MCF 10A (cell line): Measurements from ENCODE around the gene BAIAP2L1. TPM values are rescaled to one million over a fixed set of nuclear protein-coding genes. Genes with fewer than 3 reads are reported as not detected.
"Not testable (repeated sequence)": the region's sequence is repeated elsewhere in the genome, so short reads cannot be mapped to it uniquely, and the experiment has no call there.

Experiments used
- BruUV-seq: library from RNA; stranded (reverse); fragments of 400-500 nt; replicated peaks from 2 replicates; lab custom pipeline; 2021; lab: Mats Ljungman, UMichigan
- CTCF ChIA-PET: fragments of 300-600 bp; sonication (Branson Sonifier 250); formaldehyde crosslinking; extraction: SDS; loops from one replicate; lab custom pipeline; 2021; ENCODE audit warnings: antibody characterized with exemption, inconsistent platforms; lab: Yijun Ruan, JAX
- POLR2A ChIA-PET: fragments of 300-600, 350-650 bp; sonication (Branson Sonifier 250); formaldehyde crosslinking; extraction: SDS; loops from one replicate; lab custom pipeline; 2020; ENCODE audit warnings: antibody characterized with exemption, inconsistent platforms; lab: Yijun Ruan, JAX
- DNase-seq: peaks from one replicate; pipeline ENCODE4 v3.0.0-alpha.2; 2018; ENCODE audit not compliant: unreplicated experiment
- H3K27ac Mint-ChIP-seq: one replicate; pipeline ENCODE4 v1.8.0; 2022; ENCODE audit warnings: mild to moderate bottlenecking, low read depth, mixed read lengths; ENCODE audit not compliant: unreplicated experiment
- H3K27me3 Mint-ChIP-seq: one replicate; pipeline ENCODE4 v1.8.0; 2022; ENCODE audit warnings: mixed read lengths; ENCODE audit not compliant: insufficient read depth, unreplicated experiment
- H3K36me3 Mint-ChIP-seq: one replicate; pipeline ENCODE4 v1.8.0; 2022; ENCODE audit warnings: mild to moderate bottlenecking, moderate library complexity, mixed read lengths; ENCODE audit not compliant: insufficient read depth, unreplicated experiment
- H3K4me1 Mint-ChIP-seq: one replicate; pipeline ENCODE4 v1.8.0; 2022; ENCODE audit warnings: mixed read lengths; ENCODE audit not compliant: insufficient read depth, unreplicated experiment
- H3K4me3 Mint-ChIP-seq: one replicate; pipeline ENCODE4 v1.8.0; 2022; ENCODE audit warnings: mild to moderate bottlenecking, moderate library complexity, mixed read lengths; ENCODE audit not compliant: unreplicated experiment
- H3K9me3 Mint-ChIP-seq: one replicate; pipeline ENCODE4 v1.8.0; 2022; ENCODE audit warnings: mixed read lengths; ENCODE audit not compliant: unreplicated experiment
- CTCF ChIP-seq: fragments of 200-600 bp; IDR thresholded peaks from one replicate; pipeline ENCODE4 v1.8.0; 2022; ENCODE audit warnings: antibody characterized with exemption, mild to moderate bottlenecking; ENCODE audit not compliant: unreplicated experiment
- intact Hi-C: fragments of 100-400 bp; cut with micrococcal nuclease; formaldehyde crosslinking; loops from 2 replicates; pipeline ENCODE4 v1.14.1; 2022
- total RNA-seq: library from RNA; stranded (reverse); gene quantifications from 2 replicates; pipeline ENCODE4 v1.2.3, GENCODE V29; 2022

Gene BAIAP2L1
- total RNA-seq, 1 experiment from 2014 or later, result 60.2 TPM

GRCh38 chr7:98394377-98394836 lies 6.5 kb downstream of the BAIAP2L1 start:
- Mint-ChIP-seq H3K9me3 (no peaks in the 10 kb centered on the region), H3K4me1 (peaks cover 16% of the 10 kb centered on the region), H3K36me3 (peaks cover 36% of the 10 kb centered on the region), H3K27ac (peak overlapping the region; percentile 7), H3K4me3 (no peak overlapping the region), H3K27me3 (no peaks in the 10 kb centered on the region)
- intact Hi-C loops, result no loop called here
- POLR2A ChIA-PET, result interaction anchor here (0.9 to 1.1 kb wide), 2 partner anchors 21 to 37 kb away, joined by 3 read pairs; no protein-coding TSS in a partner anchor
- DNase-seq, result peak; percentile 61
- TF ChIP-seq CTCF, result no peak
- no TSS peak for BruUV-seq
- CTCF ChIA-PET, result interaction anchor here (0.7 to 1.4 kb wide), 4 partner anchors 10 to 109 kb away, joined by 3 to 5 read pairs (median 3); no protein-coding TSS in a partner anchor

GRCh38 chr7:98387544-98388226 lies 13.2 kb downstream of the BAIAP2L1 start:
- H3K27ac Mint-ChIP-seq, result no peak overlapping the region

GRCh38 chr7:98387131-98387530 lies 13.8 kb downstream of the BAIAP2L1 start:
- Mint-ChIP-seq H3K27ac (no peak overlapping the region), H3K36me3 (peaks cover 40% of the 10 kb centered on the region), H3K4me3 (no peak overlapping the region), H3K9me3 (no peaks in the 10 kb centered on the region), H3K27me3 (no peaks in the 10 kb centered on the region), H3K4me1 (no peaks in the 10 kb centered on the region)
- intact Hi-C loops, result no loop called here
- no peak for DNase-seq
- ChIA-PET CTCF (interaction anchor here (1.4 kb wide), 1 partner anchor 13 kb away, joined by 8 read pairs; no protein-coding TSS in a partner anchor), POLR2A (interaction anchor here (1.2 kb wide), 1 partner anchor 15 kb away, joined by 3 read pairs; no protein-coding TSS in a partner anchor)
- no peak for TF ChIP-seq CTCF
- BruUV-seq, result no TSS peak

More at GRCh38 chr7:98387544-98388226, 13.2 kb downstream of the BAIAP2L1 start:
- no peaks in the 10 kb centered on the region for H3K27me3 Mint-ChIP-seq
- no peak overlapping the region for H3K4me3 Mint-ChIP-seq
- no peak for TF ChIP-seq CTCF
- CTCF ChIA-PET, result interaction anchor here (0.6 to 1.4 kb wide), 2 partner anchors 14 to 179 kb away, joined by 3 to 8 read pairs; no protein-coding TSS in a partner anchor
- POLR2A ChIA-PET, result interaction anchor here (1.2 kb wide), 1 partner anchor 9 kb away, joined by 5 read pairs; no protein-coding TSS in a partner anchor
- no peak for DNase-seq
- intact Hi-C loops, result no loop called here
- no peaks in the 10 kb centered on the region for H3K4me1 Mint-ChIP-seq
- peaks cover 40% of the 10 kb centered on the region for H3K36me3 Mint-ChIP-seq
- no TSS peak for BruUV-seq
- no peaks in the 10 kb centered on the region for H3K9me3 Mint-ChIP-seq

- H3K4me3 Mint-ChIP-seq, H3K27me3 Mint-ChIP-seq, CTCF ChIA-PET, H3K27ac Mint-ChIP-seq, POLR2A ChIA-PET, H3K9me3 Mint-ChIP-seq, intact Hi-C loops, BruUV-seq, H3K4me1 Mint-ChIP-seq, DNase-seq: not testable (repeated sequence)
- H3K36me3 Mint-ChIP-seq, result peaks cover 34% of the 10 kb centered on the region
Observed at GRCh38 chr7:98385532-98385931, 15.4 kb downstream of the BAIAP2L1 start.
